NB4 (cell line): ENCODE results near the gene LTA4H.

Experiments used
- DNase-seq: peaks from one replicate; pipeline ENCODE4 v3.0.0; 2010; ENCODE audit warnings: low read depth
- H3K4me3 ChIP-seq: one replicate; pipeline ENCODE4 v1.5.1; 2011; ENCODE audit warnings: mild to moderate bottlenecking, low read depth, low read length, moderate library complexity
- CTCF ChIP-seq: IDR thresholded peaks from one replicate; pipeline ENCODE4 v1.5.1; 2012; ENCODE audit warnings: low read depth, low read length
- MAX ChIP-seq: IDR thresholded peaks from 2 replicates; pipeline ENCODE4 v1.6.1; 2011; ENCODE audit warnings: low read depth, low read length
- MYC ChIP-seq: IDR thresholded peaks from 2 replicates; pipeline ENCODE4 v1.6.1; 2011; ENCODE audit warnings: low read depth, low read length
- POLR2A ChIP-seq: IDR thresholded peaks from 2 replicates; pipeline ENCODE4 v1.6.1; 2011; ENCODE audit warnings: mild to moderate bottlenecking; ENCODE audit not compliant: insufficient read length; ENCODE audit errors: extremely low read depth

The LTA4H gene

GRCh38 chr12:96061864-96062453, 26.6 kb upstream of the LTA4H start:
- H3K4me3 ChIP-seq, result no peak overlapping the region
- DNase-seq, result peak; percentile 94

GRCh38 chr12:96061323-96061722, 25.9 kb upstream of the LTA4H start:
- H3K4me3 ChIP-seq, result no peak overlapping the region
- no peak for DNase-seq
- TF ChIP-seq CTCF, result peak; percentile 0
- no peak for TF ChIP-seq MAX

More at GRCh38 chr12:96061864-96062453, 26.6 kb upstream of the LTA4H start:
- TF ChIP-seq POLR2A, result no peak
- TF ChIP-seq CTCF, result peak; percentile 87
- peak; percentile 83 for TF ChIP-seq MAX
- TF ChIP-seq MYC, result peak; percentile 53

- no peak for TF ChIP-seq MAX
- TF ChIP-seq MYC, result no peak
- TF ChIP-seq POLR2A, result no peak
- TF ChIP-seq CTCF, result no peak
- DNase-seq, result no peak
- no peak overlapping the region for H3K4me3 ChIP-seq
These were observed 24.7 kb upstream of the LTA4H start for GRCh38 chr12:96060041-96060440.

- H3K4me3 ChIP-seq, result no peak overlapping the region
- DNase-seq, result peak; percentile 45
- no peak for TF ChIP-seq POLR2A
- TF ChIP-seq MAX, result no peak
- TF ChIP-seq CTCF, result no peak
- no peak for TF ChIP-seq MYC
These were observed 22.7 kb upstream of the LTA4H start for GRCh38 chr12:96057986-96058553.

GRCh38 chr12:96056646-96057455, 21.5 kb upstream of the LTA4H start:
- H3K4me3 ChIP-seq, result no peak overlapping the region
- TF ChIP-seq CTCF (no peak), POLR2A (no peak), MYC (no peak), MAX (no peak)
- no peak for DNase-seq
